ENCODE data around the gene SPTLC1.

Gene SPTLC1

DNA sequence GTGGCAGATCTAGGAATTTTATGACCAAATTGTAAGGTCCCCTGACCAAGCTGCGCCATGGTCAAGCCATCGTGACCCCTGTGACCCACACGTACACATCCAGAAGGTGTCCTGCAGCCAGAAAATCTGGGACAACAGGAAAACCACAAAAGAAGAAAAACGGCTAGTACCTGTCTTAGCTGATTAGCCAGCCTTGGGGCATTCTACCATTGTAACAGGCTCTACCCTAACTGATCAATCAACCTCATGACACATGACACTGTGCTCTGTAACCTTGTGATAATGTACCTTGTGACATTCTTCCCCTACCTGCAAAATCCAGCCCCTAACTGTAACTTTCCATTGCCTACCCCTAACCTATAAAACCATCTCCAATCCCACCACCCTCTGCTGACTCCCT lies 43.6 kb downstream of the SPTLC1 start:
- DNase-seq, result no peak

DNA sequence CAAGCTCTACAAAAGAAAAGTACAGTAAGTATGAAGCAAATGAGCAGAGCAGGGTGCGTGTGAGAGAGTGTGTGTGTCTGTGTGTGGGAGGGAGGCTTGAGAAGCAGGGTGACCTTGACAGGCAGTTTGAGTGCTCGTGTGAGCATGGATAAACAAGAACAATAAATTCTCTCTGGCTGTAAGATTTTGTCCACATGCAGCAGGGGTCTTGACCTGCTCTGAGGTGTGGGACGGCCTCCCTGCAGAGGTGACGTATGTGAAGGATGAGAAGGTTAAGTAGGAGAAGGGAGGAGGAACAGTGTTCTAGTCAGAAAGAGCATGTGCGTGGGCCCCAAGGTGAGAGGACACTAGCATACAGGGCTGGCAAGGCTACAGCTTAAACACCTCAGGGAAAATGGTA lies 49.0 kb downstream of the SPTLC1 start:
- DNase-seq, result no peak

- DNase-seq, result no peak
Measured at GRCh38 chr9:92064711-92065110, 50.5 kb downstream of the SPTLC1 start.

DNA sequence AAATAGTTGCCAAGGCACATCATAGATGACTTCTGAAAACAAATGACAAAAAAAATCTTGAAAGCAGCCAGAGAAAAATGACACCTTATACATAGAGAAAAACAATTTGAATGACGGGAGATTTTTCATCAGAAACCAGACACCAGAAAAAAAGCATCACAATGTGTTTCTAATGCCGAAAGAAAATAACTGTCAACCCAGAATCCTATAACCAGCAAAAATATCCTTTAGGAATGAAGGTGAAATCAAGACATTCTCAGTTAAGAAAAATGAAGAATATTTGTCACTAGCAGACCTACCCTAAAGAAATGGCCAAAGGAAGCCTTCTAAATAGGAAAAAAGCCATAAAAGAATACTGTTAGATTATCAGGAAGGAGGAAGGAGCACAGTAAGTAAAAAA lies 54.0 kb downstream of the SPTLC1 start:
- no peak for DNase-seq

DNA sequence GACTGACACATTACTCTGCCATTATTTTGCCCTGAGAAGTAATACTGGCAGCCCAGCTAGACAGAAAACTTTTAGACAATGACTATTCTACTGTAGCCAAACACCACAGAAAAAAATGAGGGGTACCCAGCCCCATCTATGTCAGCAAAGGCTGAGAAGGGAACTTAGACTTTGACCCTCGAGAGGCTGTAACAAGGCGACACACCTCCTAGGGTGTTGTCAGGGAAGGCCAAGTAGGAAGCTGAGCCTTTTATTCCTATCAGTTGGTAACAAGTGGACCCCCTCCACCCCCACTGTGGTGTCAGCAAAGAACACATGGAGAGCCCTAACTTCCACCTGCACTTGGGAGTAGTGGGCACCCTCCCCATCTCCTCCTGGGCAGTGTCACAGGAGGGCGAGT lies 55.6 kb downstream of the SPTLC1 start:
- DNase-seq, result no peak

- DNase-seq, result no peak
Measured at GRCh38 chr9:92058723-92059444, 56.3 kb downstream of the SPTLC1 start.

DNA sequence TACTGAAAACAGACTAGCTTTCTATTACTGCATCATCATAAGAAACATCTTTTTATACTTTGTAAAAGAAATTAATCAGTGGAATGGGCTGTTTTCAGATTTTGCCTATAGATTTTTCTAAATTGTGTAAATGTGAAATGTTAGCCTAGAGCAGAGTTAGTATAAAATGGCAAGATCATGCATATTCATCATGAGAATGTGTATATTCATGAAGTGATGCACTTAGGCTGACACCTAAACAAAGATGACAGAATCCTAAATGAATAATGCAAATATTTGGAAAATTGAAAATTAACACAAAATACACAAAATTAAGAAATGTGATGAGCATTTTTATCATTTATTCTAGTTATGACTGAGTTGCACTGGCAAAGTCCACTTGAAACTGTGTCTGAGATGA lies 57.2 kb downstream of the SPTLC1 start:
- DNase-seq, result no peak

- DNase-seq, result no peak
Measured at GRCh38 chr9:92057226-92057625, 58.0 kb downstream of the SPTLC1 start.

DNA sequence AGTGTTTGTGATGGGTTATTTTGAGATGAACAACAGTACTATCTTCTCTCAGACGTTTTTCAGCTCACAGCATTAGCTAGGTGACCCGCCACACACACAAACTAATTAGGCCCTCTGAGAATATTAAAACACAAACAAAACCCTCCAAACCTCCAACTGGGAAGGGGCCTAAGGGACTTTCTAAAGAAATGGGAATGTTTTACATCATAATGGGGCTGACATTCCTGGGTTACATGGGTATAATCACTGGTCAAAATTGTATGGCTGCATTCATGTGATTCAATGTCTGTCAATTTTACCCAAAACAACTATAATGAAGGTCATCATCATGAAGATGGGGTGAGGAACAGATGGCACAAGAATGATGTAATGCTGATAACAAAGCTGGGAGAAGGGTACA lies 59.6 kb downstream of the SPTLC1 start:
- no peak for DNase-seq

DNA sequence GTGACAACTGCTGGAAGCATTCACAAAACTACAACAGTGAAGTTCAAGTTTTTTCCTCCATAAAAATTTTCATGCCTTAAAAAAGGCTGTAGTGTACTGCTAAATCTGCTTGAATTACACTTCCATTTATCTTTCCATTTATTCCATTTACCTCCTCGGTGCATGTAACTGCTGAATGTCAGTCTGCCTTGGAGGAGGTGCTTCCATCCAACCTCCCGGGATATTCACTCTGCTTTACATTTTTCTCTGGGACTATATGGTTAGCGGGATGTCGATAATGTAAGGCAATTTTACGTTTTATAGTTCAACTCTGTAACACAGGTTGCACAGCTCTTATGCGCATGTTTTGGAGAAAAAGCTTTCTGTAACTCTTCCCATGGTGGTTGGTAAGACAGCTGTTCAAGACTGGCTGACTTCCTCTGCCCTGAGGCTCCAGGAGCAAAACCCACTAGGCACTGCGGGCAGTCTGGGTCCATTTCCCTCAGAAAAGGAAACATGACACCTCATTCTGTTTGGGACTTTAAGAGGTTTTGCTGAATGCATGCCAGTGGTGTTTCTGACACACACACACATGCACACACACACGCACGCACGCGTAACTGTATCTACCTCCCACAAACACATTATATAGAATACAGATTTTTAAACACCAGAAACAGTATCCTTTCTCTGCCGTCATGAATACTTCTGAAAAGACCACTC lies 66.1 kb downstream of the SPTLC1 start:
- no peak for DNase-seq

DNA sequence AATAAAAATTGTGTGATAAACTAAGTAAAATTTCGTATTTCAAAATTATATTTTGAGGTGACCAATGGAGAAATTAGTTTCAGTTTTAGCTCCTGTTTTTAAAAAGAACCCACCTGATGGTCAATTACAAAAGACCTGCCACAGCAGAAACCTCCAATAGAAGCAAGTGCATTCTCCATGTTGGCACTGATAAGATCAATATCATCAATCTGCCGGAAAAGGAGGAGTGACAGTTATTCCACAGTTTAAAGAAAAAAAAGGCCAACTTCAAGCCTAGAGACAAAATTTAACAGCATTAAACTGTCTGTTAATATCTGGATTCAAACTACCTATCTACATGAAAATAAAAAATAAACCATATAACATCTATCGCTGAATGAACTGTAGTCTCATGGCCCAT lies 67.7 kb downstream of the SPTLC1 start:
- DNase-seq, result no peak

GRCh38 chr9:92046676-92047075 lies 68.5 kb downstream of the SPTLC1 start:
- DNase-seq, result no peak

- DNase-seq, result no peak
Measured at GRCh38 chr9:92044936-92045335, 70.3 kb downstream of the SPTLC1 start.

DNA sequence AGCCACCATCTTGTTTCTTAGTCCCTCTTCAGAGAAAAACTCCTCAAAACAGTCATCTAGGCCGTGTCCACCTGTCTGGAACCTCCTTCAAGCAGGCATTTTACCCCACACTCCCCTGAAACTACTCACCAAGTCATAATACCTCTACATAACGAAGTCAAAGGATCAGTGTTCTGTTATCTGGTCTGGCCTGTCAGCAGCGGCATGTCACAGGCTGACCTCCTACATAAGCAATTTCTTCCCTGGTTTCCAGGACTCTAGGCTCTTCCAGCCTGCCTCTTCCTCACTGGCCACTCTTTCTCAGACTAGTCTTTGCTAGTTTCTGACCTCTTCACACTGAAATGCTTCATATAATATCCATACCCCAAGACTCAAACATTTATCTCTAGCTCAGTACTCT lies 72.2 kb downstream of the SPTLC1 start:
- no peak for DNase-seq

DNA sequence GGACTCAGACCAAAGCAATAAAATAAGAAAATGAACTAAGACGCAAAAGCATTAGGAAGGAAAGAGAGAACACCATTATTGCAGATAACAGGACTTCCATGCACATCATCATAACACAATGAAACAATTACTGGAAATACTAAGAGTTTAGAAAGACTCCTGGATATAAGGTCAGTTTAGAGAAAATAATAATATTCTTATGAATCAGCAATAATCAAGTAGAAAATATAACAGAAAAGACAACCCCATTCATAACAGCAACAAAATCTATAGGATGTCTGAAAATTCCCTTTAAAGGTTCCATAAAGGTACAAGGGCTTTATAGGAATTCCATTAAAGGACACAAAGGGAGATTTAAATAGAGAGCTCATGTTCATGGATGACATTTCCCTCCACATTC lies 73.0 kb downstream of the SPTLC1 start:
- no peak for DNase-seq

DNA sequence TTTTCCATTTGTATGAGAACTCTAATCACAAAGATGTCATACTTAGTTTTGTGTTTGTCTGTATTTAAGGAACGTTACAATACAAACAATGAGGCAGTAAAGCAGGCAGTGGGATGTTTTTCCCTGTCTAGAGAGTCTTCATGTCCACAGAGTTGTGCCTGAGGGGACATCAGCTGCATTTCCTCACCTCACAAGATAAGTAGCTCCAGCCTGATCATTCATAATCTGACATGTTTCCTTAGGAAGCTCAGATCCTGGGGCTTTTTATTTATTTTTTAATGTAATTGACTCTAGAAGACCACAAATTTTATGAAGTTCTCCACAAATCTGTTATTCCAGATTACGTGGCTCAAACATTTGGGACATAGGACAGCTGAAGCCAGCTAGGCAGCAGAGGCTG lies 78.5 kb downstream of the SPTLC1 start:
- no peak for DNase-seq

DNA sequence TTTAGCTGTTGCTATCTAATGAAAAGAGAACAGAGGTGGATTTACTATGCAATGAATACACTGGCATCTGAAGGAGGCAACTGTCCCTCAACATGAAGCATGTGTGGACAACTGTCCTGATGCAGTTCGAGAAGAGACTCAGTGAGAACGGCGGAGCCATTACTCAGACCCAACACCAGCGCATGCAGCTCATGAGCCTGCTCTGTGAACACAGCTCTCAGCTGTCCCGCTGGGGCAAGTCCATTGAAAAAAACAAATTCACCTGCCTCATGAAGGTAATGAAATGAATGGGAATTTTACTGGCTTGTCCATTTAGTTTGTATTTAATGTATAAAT lies 78.8 kb downstream of the SPTLC1 start:
- no peak for DNase-seq

- no peak for DNase-seq
Measured at GRCh38 chr9:92035687-92036410, 79.4 kb downstream of the SPTLC1 start.

- no peak for DNase-seq
Measured at GRCh38 chr9:92035146-92035545, 80.1 kb downstream of the SPTLC1 start.

- no peak for DNase-seq
Measured at GRCh38 chr9:92033991-92034390, 81.2 kb downstream of the SPTLC1 start.

GRCh38 chr9:92033307-92033706 lies 81.9 kb downstream of the SPTLC1 start:
- no peak for DNase-seq

DNA sequence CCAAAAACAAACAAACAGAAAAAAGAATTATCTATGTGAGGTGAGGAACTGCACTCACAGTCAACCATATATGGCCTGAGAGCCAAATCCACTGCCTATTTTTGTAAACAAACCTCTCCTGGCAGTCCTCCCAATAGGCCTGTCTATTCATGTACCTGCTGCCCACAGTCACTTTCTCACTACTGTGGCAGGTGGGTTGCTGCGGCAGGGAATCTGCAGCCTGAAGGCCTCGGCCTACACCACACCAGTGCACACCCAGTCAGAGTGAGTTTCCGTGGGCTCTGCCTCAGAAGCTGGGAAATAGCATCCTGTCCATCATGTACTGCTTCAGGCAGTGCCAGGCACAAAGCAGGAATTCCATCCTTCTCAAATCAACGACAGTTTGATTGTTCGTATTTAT lies 82.3 kb downstream of the SPTLC1 start:
- DNase-seq, result no peak

DNA sequence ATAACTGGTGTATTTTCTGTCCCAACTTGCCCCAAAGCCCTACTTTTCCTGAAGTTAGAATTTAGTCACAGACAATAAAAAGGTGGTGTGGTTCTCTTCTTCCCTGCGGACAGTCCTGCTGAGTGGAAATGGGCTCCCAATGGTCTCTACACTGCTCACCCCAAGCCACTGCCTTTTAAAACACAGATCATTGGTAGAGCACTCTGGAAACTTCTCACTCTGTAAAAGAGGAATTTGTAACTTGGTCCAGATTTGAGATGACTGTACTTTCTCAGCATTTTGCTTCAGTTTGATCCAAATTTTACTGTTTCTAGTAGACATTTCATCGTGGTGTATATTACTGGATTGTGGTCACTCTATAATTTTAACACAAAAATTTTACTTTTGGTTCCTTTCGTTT lies 84.8 kb downstream of the SPTLC1 start:
- DNase-seq, result no peak

DNA sequence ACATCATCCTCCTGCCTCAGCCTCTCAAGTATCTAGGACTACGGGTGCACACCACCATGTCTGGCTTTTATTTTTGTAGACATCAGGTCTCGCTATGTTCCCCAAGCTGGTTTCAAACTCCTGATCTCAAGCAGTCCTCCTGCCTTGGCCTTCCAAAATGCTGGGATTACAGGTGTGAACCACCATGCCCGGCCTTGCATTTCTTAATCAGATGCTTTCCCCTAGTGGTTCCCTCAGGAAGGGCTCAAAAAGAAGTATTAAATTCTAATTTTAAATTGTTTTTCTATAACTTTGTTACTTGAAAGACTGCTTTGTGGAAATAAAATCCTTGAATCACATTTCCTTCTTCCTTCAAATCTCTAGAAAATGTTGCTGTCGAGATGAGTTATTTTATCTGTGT lies 85.7 kb downstream of the SPTLC1 start:
- DNase-seq, result no peak
